Memory B cell (primary cell): Measurements from ENCODE around the gene VMP1.
"Not testable (repeated sequence)": the region's sequence is repeated elsewhere in the genome, so short reads cannot be mapped to it uniquely, and the experiment has no call there.

ENCODE experiments used
- ATAC-seq: fragments of 150-1000 bp; cut with Tn5 transposase; 2 replicates; pipeline ENCODE4 v1.10.0; 2021; ENCODE audit warnings: low read depth, mild to moderate bottlenecking, moderate library complexity
- DNase-seq, 2 donors: peaks; one replicate each; pipeline ENCODE4 v3.0.0; 2022; ENCODE audit warnings: low spot score in 2 of 2
- H3K27ac Mint-ChIP-seq: one replicate; pipeline ENCODE4 v1.8.0; 2022; ENCODE audit warnings: mild to moderate bottlenecking, moderate library complexity, mixed read lengths
- H3K27me3 Mint-ChIP-seq: one replicate; pipeline ENCODE4 v1.8.0; 2022; ENCODE audit warnings: mixed read lengths
- H3K36me3 Mint-ChIP-seq: one replicate; pipeline ENCODE4 v1.8.0; 2022; ENCODE audit warnings: mild to moderate bottlenecking, mixed read lengths
- H3K4me1 Mint-ChIP-seq: one replicate; pipeline ENCODE4 v1.8.0; 2022; ENCODE audit warnings: mixed read lengths
- H3K4me3 Mint-ChIP-seq: one replicate; pipeline ENCODE4 v1.8.0; 2022; ENCODE audit warnings: mild to moderate bottlenecking, moderate library complexity, mixed read lengths
- H3K9me3 Mint-ChIP-seq: one replicate; pipeline ENCODE4 v1.8.0; 2022; ENCODE audit warnings: mixed read lengths

VMP1 gene

DNA sequence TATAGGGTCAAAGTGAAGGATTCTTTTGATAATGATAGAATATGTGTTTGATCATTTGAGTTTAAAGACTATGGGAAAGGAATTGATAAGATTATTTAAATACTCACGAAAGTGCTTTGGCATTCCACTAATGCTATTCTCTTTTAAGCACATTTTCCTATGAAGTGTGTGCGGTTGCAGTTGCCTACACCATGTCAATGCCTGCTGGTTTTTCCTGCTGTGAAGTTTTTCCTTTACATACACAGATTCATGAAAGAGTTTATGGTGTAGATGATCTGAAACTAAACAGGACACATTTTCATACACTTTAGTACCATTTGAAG is 78.7 kb downstream of the VMP1 start:
- H3K4me1 Mint-ChIP-seq: peaks cover 21% of the 10 kb centered on the region
- DNase-seq: no peak
- ATAC-seq: no peak
- peak overlapping the region; percentile 79 for H3K4me3 Mint-ChIP-seq
- H3K9me3 Mint-ChIP-seq: no peaks in the 10 kb centered on the region
- peaks cover 3% of the 10 kb centered on the region for H3K36me3 Mint-ChIP-seq
- H3K27me3 Mint-ChIP-seq: no peaks in the 10 kb centered on the region
- peak overlapping the region; percentile 97 for H3K27ac Mint-ChIP-seq

DNA sequence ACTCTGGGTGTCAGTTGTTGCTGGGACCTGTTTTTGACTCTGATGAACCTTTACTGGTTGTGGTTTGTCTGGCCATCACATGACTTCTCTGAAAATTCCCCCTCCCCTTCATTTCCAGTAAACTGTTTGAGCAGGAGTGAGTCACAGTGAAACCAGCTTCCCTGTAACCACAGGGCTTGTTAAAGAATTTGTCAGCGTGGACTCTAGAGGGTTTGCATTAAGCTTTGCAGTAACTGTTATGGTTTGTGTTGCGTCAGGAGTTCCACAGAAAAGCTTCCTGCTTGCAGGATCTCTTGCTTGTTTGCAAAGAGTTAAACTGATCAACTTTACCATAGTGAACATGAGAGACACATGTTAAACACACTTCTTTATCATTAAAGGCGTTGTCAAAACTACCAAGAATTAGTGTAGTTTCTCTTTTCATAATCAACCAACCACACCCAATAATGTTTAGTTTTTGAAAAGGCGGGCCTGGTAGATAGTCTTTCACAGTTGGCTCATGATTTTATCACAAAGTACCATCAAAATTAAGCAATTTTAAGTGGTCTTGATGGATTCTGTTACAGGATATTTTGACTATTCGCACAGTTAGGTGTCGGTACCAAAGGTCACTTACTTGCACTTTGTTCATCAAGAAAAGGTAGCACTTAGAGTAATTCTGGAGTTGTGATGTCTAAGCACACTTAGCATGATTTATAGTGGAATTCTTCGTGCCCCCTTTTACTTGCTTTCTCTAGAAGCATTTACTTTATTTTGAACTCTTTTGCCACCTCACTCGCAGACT is 79.3 kb downstream of the VMP1 start:
- peak overlapping the region; percentile 79 for H3K4me3 Mint-ChIP-seq
- no peaks in the 10 kb centered on the region for H3K27me3 Mint-ChIP-seq
- H3K36me3 Mint-ChIP-seq: peaks cover 3% of the 10 kb centered on the region
- ATAC-seq: peak; percentile 95
- peak; percentile 39 to 69 for DNase-seq
- peaks cover 21% of the 10 kb centered on the region for H3K4me1 Mint-ChIP-seq
- peak overlapping the region; percentile 97 for H3K27ac Mint-ChIP-seq
- H3K9me3 Mint-ChIP-seq: no peaks in the 10 kb centered on the region

DNA sequence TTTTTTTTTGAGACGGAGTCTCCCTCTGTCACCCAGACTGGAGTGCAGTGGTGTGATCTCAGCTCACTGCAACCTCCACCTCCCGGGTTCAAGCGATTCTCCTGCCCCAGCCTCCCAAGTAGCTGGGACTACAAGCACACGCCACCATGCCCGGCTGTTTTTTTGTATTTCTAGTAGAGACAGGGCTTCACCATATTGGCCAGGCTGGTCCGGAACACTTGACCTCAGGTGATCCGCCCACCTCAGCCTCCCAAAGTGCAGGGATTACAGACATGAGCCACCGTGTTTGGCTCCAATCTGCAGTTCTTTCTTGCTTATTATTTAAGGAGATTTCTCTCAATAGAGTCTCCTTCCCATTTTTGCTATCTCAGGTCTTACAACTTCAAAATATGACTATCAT is 82.4 kb downstream of the VMP1 start:
- H3K9me3 Mint-ChIP-seq, H3K4me3 Mint-ChIP-seq, H3K4me1 Mint-ChIP-seq, H3K36me3 Mint-ChIP-seq, ATAC-seq, H3K27me3 Mint-ChIP-seq, DNase-seq: not testable (repeated sequence)
- peak overlapping the region; percentile 35 for H3K27ac Mint-ChIP-seq

DNA sequence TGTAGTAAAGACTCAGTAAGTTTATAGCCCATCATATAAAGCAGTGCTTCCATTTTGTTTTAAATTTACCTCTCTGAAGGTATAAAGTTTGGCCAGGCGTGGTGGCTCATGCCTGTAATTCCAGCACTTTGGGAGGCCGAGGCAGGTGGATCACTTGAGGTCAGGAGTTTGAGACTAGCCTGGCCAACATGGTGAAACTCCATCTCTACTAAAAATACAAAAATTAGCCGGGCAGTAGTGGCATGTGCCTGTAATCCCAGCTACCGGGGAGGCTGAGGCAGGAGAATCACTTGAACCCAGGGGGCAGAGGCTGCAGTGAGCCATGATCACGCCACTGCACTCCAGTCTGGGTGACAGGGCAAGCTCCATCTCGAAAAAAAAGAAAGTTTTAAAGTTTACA is 83.0 kb downstream of the VMP1 start:
- not testable (repeated sequence) for H3K4me1 Mint-ChIP-seq, DNase-seq, H3K9me3 Mint-ChIP-seq, H3K27me3 Mint-ChIP-seq, H3K4me3 Mint-ChIP-seq, H3K36me3 Mint-ChIP-seq, ATAC-seq
- H3K27ac Mint-ChIP-seq: peak overlapping the region; percentile 35

DNA sequence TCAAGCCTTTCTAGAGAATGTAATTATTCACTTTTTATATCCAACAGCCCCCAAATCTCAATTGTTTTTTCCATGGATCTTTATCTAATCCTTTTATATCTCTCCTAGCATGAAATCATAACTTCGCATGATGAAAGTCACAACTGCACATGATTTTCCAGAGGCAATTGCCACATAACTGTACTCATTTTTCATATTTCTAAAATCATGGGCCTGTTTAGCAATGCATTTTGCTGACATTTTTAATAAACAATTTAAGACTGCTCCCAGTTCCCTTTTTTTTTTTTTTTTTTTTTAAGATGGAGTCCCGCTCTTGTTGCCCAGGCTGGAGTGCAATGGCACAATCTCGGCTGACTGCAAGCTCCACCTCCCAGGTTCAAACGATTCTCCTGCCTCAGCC is 83.5 kb downstream of the VMP1 start:
- Mint-ChIP-seq H3K4me3 (no peak overlapping the region), H3K27ac (no peak overlapping the region), H3K27me3 (no peaks in the 10 kb centered on the region), H3K9me3 (no peaks in the 10 kb centered on the region), H3K36me3 (peaks cover 4% of the 10 kb centered on the region), H3K4me1 (peaks cover 8% of the 10 kb centered on the region)
- ATAC-seq: no peak
- no peak for DNase-seq

DNA sequence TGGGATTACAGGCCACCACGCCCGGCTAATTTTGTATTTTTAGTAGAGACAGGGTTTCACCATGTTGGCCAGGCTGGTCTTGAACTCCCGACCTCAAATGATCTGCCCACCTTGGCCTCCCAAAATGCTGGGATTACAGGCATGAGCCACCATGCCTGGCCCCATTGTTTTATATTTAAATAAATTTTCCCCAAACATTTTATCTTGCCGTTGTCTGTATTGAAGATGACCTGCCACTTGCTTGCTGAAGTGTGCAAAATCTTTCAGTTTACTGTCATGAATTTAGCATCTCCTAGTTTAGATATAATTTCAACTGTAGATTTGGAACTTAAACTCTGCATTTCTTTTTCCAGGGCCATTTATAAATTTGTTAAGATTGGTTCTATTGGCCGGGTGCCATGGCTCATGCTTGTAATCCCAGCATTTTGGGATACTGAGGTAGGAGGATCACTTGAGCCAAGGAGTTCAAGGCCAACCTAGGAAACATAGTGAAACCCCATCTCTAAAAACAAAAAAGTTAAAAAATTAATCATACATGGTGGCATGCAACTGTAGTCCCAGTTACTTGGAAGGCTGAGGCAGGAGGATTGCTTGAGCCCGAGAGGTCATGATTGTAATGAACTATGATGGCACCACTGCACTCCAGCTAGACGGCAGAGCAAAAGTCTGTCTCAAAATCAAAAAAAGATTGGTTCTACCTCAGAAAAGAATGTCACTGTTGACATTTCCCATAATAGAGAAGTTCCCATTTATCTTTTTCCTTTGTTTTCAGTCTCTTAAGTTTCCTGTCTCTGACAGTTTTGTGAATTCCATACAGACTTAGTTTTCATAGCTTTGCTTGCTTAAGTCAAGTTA is 84.4 kb downstream of the VMP1 start:
- DNase-seq (no peak), ATAC-seq (no peak)
- Mint-ChIP-seq H3K9me3 (no peaks in the 10 kb centered on the region), H3K27me3 (no peaks in the 10 kb centered on the region), H3K27ac (no peak overlapping the region), H3K4me1 (peaks cover 4% of the 10 kb centered on the region), H3K4me3 (no peak overlapping the region), H3K36me3 (peaks cover 7% of the 10 kb centered on the region)

DNA sequence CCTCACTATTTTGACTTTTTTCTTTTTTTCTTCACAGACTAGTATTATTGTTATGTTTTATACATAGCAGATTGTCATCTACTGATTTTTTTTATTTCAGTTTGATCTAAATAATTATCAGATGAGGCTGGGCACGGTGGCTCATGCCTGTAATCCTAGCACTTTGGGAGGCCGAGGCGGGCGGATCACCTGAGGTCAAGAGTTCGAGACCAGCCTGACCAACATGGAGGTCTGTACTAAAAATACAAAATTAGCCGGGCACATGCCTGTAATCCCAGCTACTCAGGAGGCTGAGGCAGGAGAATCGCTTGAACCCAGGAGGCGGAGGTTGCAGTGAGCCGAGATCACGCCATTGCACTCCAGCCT is 85.0 kb downstream of the VMP1 start:
- not testable (repeated sequence) for H3K9me3 Mint-ChIP-seq, H3K36me3 Mint-ChIP-seq, H3K4me3 Mint-ChIP-seq, H3K4me1 Mint-ChIP-seq, H3K27me3 Mint-ChIP-seq, H3K27ac Mint-ChIP-seq, ATAC-seq, DNase-seq

DNA sequence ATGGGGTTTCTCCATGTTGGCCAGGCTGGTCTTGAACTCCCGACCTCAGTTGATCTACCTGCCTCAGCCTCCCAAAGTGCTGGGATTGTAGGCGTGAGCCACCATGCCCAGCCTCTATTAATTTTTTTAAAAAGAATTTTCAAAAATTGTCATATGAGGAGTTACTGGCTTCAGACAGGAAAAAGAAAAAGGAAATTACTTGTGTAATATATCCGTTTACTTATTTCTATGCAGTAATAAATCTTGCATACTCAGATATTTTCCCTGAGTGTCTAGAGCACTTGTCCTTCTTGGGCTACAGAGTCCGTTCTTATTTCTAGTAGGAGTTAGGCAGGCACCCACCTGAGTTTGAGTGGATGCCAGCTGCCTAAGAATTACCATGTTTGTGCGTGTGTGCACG is 85.8 kb downstream of the VMP1 start:
- Mint-ChIP-seq H3K4me3 (no peak overlapping the region), H3K36me3 (peaks cover 7% of the 10 kb centered on the region), H3K27me3 (no peaks in the 10 kb centered on the region), H3K9me3 (no peaks in the 10 kb centered on the region), H3K4me1 (no peaks in the 10 kb centered on the region), H3K27ac (no peak overlapping the region)
- DNase-seq (no peak), ATAC-seq (no peak)

DNA sequence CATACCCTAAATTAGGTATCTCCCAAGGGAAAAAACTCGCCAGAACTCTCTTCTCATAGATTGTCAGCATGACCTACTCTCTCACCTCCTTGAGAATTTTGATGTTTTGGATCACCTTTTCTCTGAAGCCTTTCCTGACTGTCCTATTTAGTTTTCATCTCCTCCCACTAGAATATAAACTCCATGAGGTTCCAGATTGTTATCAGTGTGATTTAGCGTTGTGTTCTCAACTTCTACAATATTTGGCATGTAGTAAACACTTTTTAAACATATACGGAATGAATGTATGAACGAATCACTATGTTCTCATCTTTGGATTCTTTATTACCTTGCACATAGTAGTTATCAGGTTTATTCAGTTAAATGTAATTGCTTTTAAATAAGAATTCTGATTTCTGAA is 88.7 kb downstream of the VMP1 start:
- no peak for ATAC-seq
- H3K36me3 Mint-ChIP-seq: peaks cover 4% of the 10 kb centered on the region
- H3K4me1 Mint-ChIP-seq: no peaks in the 10 kb centered on the region
- H3K27ac Mint-ChIP-seq: peak overlapping the region; percentile 12
- no peak overlapping the region for H3K4me3 Mint-ChIP-seq
- no peak for DNase-seq
- no peaks in the 10 kb centered on the region for H3K27me3 Mint-ChIP-seq
- no peaks in the 10 kb centered on the region for H3K9me3 Mint-ChIP-seq

DNA sequence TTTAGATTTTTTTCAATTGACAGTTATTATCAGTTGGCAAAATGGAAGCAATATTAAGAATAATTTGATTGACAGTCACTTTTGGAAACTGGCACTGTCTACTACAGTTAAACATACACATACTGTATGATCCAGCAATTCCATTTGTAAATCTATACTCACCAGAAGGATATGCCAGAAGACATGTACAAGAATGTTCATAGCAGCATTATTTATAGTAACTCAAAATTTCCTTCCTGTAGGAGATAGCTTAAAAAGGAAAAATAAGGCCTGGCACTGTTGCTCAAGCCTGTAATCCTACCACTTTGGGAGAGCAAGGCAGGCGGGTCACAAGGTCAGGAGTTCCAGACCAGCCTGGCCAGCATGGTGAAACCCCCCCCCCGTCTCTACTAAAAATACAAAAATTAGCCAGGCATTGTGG is 89.3 kb downstream of the VMP1 start:
- no peak for DNase-seq
- Mint-ChIP-seq H3K27ac (no peak overlapping the region), H3K9me3 (no peaks in the 10 kb centered on the region), H3K27me3 (no peaks in the 10 kb centered on the region), H3K4me1 (no peaks in the 10 kb centered on the region), H3K4me3 (no peak overlapping the region), H3K36me3 (peaks cover 4% of the 10 kb centered on the region)
- ATAC-seq: no peak

DNA sequence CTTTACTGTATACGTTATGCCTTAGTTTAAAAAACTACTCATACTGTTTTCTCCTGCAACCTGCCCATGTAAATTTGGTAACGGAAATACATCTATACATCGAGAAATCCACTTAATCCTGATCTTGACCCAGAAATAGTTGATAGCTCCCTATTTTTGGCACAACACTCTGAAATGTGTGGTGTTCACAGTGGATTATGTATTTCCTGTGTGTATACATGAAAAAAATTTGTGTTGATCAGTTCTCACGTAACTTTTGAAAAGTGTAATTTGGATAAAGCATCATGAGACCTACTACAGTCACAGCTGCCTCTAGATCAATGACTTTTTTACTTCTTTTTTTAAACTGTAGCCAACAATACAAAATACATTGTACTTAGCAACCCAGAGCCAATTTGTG is 90.7 kb downstream of the VMP1 start:
- Mint-ChIP-seq H3K9me3 (no peaks in the 10 kb centered on the region), H3K4me1 (no peaks in the 10 kb centered on the region), H3K4me3 (no peak overlapping the region), H3K27me3 (no peaks in the 10 kb centered on the region), H3K36me3 (peaks cover 4% of the 10 kb centered on the region), H3K27ac (no peak overlapping the region)
- ATAC-seq: no peak
- no peak for DNase-seq

DNA sequence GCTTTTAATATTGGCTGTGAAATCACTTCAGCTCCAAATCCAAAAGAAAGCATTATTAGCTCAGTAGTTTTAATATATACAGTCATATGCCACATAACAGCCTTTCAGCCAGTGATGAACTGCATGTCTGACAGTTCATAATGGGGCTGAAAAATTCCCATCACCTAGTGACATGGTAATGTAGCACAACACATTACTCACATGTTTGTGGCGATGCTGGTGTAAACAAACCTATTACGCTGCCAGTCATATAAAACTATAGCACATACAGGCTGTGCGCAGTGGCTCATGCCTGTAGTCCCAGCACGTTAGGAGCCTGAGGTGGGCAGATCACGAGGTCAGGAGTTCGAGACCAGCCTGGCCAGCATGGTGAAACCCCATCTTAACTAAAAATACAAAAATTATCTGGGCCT is 93.1 kb downstream of the VMP1 start:
- H3K27ac Mint-ChIP-seq: no peak overlapping the region
- H3K4me3 Mint-ChIP-seq: no peak overlapping the region
- H3K36me3 Mint-ChIP-seq: peaks cover 4% of the 10 kb centered on the region
- no peaks in the 10 kb centered on the region for H3K27me3 Mint-ChIP-seq
- DNase-seq (no peak), ATAC-seq (no peak)
- H3K4me1 Mint-ChIP-seq: no peaks in the 10 kb centered on the region
- H3K9me3 Mint-ChIP-seq: no peaks in the 10 kb centered on the region

DNA sequence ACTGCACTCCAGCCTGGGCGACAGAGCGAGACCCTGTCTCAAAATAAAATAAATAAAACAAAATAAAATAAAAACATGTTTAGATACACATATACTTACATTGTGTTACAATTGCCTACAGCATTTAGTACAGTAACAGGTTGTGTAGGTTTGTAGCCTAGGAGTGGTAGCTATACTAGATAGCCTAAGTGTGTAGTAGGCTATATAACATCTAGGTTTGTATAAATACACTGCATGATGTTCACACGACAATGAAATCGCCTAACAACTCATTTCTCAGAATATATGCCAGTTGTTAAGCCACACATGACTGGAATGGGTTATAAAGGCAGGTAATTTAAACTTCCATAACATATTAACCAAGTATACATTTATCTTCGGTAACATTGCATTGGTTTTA is 94.7 kb downstream of the VMP1 start:
- H3K9me3 Mint-ChIP-seq: no peaks in the 10 kb centered on the region
- no peaks in the 10 kb centered on the region for H3K27me3 Mint-ChIP-seq
- H3K4me3 Mint-ChIP-seq: no peak overlapping the region
- H3K36me3 Mint-ChIP-seq: no peaks in the 10 kb centered on the region
- H3K27ac Mint-ChIP-seq: no peak overlapping the region
- no peaks in the 10 kb centered on the region for H3K4me1 Mint-ChIP-seq
- ATAC-seq (no peak), DNase-seq (no peak)

DNA sequence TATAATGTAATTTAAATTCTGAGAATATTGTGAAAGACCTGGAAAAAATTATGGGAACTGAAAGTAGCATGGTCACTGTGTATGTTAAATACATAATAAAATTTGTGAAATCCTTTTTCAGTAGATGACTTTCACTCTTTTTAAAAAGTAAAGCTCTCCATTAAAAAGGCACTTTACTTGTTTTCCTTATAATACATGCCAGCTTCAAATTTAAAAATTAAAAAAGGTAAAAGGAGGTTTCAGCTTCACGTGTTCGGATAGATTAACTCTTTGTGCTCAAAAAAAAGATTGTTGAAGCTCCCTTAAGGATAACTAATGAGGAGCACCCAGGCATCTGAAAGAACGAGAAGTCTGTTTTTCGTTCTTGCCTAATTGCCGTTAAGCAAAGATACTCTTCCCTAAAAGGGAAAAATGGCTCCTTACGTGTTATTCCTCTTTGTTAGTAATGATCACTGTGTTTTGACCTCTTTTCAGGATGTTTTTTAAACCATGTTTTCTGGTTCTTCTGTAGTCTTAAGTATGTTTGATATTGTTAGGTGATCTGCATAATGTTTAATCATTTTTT is 97.5 kb downstream of the VMP1 start:
- H3K4me3 Mint-ChIP-seq: peak overlapping the region; percentile 49
- ATAC-seq: no peak
- H3K27me3 Mint-ChIP-seq: no peaks in the 10 kb centered on the region
- no peaks in the 10 kb centered on the region for H3K4me1 Mint-ChIP-seq
- H3K9me3 Mint-ChIP-seq: no peaks in the 10 kb centered on the region
- no peak overlapping the region for H3K27ac Mint-ChIP-seq
- H3K36me3 Mint-ChIP-seq: peaks cover 2% of the 10 kb centered on the region
- DNase-seq: no peak
